ENCODE data around the gene B3GNT5. TPM values are rescaled to one million over a fixed set of nuclear protein-coding genes. Genes with fewer than 3 reads are reported as not detected.
"Not testable (repeated sequence)": the region's sequence is repeated elsewhere in the genome, so short reads cannot be mapped to it uniquely, and the experiment has no call there.

B3GNT5 gene
- total RNA-seq, 1 donor from 2014 or later = 50.9 TPM

DNA sequence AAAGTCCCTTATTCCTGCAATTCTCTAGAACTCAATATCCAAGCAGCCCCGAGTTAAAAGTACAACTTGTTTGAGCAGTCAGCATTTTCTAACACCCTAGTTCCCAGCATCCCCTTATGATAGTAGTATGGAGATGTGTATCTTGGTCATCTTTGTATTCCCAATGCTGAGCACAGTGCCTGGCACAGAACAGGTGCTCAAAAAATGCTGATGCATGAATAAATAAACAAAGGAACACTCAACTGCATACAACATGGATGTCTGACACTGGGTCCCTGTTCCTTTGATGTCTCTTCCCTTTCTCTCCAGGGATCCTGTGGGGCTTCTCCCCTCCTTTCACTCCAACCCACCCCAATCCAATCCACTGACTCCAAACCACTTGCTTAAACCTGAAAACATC lies 23.9 kb upstream of the B3GNT5 start:
- no peak for DNase-seq (ENCODE audit: extremely low read depth, low read depth, low spot score)

DNA sequence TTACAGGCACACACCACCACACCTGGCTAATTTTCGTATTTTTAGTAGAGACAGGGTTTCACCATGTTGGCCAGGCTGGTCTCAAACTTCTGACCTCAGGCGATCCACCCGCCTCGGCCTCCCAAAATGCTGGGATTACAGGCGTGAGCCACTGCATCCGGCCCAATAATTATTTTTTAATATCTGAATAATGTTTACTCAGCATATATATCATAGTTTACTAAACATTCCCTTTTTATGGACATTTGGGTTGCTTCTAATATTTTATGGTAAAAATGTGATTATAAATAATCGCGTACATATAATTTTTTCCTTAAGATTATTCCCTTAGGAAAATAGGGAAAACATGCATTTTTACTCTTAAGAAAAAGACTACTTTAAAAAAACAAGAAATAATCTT lies 22.8 kb upstream of the B3GNT5 start:
- DNase-seq (ENCODE audit: extremely low read depth, low read depth, low spot score) = not testable (repeated sequence)

DNA sequence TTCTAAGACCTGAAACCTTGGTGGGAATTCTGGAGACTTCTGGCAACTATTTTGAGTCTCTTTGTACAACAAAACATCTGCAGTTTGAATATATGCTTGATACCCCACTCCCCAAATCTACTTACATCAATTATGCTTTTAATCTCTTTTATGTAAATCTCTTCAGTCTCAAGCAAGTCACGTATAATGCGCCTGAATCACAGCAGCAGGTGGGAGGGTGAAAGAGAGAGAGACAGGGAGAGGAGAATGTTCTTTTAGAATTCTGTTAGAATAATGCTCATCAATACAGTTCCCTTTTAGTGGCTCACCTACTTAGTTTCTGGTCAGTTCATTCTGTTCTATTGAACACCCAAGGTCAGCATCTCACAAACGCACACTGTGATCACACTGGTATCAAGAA lies 22.2 kb upstream of the B3GNT5 start:
- no peak for DNase-seq (ENCODE audit: extremely low read depth, low read depth, low spot score)

DNA sequence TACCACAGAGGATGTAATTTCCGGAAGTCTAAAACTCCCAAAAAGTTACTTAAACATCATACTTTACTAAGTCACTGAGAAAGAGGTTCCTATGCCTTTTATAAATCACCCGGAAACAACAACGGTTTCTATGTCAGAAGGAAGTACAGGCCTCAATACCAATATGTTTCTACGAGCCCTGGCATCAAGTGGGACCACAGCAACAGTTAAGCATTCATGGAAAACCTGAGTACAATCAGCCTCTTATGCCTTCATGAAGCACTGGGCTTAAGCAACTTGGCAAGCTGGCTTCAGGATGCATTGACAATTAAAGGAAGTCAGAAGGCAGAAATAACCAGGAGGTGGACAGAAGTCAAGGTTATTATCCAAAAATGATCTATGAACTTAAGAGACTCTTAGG lies 19.1 kb upstream of the B3GNT5 start:
- DNase-seq (ENCODE audit: extremely low read depth, low read depth, low spot score) = no peak

DNA sequence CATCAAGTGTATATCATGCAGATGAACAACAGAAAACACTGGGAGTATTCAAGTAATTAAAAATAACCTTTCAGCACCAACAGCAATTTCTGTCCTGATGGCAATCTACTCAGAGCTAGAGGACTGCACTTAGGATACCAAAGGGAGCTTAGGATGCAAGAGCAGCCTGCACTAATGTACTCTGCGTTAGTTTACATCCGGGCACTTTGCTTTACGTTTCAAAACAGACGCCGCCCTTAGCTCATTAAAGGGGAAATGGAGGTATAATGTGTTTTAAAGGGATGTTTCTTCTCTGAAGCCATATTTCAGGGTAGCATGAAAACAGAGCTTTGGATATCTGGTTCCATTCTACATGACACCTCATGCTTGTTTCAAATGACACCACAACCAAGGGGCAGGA lies 14.0 kb upstream of the B3GNT5 start:
- DNase-seq (ENCODE audit: extremely low read depth, low read depth, low spot score) = no peak

DNA sequence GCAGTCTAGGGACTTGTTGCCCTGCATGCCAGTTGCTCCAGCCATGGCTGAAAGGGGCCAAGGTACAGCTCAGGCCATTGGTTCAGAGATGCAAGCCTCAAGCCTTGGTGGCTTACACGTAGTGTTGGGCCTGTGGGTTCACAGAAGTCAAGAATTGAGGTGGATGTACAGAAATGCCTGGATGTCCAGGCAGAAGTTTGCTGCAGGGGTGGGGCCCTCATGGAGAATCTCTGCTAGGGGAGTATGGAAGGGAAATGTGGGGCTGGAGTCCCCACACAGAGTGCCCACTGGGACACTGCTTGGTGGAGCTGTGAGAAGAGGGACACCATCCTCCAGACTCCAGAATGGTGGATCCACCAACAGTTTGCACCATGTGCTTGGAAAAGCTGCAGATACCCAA lies 10.6 kb upstream of the B3GNT5 start:
- DNase-seq (ENCODE audit: extremely low read depth, low read depth, low spot score) = no peak

DNA sequence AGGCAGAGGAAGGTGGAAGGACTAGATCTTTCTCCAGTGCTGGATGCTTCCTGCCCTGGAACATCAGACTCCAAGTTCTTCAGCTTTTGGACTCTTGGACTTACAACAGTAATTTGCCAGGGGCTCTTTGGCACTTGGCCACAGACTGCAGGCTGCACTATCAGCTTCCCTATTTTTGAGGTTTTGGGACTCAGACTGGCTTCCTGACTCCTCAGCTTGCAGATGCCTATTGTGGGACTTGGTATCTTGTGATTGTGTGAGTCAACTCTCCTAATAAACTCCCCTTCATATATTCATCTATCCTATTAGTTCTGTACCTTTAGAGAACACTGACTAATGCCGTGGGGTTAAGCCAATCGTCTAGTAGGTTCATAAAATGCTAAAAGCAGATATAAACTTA lies 8.8 kb upstream of the B3GNT5 start:
- no peak for DNase-seq (ENCODE audit: extremely low read depth, low read depth, low spot score)

DNA sequence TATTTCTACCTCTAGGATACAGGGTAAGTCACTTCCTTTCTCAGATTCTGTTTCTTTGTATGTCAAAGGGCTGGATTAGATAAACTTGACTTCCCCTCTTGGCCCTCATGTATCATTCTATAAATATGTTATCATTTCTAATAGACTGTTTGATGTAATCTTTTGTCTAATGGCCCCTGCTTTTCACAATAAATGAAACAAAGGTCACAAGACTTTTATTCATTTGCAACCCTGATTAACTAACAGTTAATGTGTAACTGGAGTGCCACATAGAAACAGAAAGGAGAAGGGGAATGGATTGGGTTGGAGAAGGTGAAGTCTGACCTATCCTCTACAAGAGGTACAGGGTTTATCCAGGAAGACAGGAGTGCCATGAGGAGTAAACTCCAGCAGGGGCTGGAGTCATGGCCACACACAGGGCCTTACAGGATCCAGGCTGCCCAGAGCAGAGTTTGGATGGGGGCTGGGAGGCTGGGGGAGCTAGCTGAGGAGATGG lies 8.0 kb upstream of the B3GNT5 start:
- no peak for DNase-seq (ENCODE audit: extremely low read depth, low read depth, low spot score)

DNA sequence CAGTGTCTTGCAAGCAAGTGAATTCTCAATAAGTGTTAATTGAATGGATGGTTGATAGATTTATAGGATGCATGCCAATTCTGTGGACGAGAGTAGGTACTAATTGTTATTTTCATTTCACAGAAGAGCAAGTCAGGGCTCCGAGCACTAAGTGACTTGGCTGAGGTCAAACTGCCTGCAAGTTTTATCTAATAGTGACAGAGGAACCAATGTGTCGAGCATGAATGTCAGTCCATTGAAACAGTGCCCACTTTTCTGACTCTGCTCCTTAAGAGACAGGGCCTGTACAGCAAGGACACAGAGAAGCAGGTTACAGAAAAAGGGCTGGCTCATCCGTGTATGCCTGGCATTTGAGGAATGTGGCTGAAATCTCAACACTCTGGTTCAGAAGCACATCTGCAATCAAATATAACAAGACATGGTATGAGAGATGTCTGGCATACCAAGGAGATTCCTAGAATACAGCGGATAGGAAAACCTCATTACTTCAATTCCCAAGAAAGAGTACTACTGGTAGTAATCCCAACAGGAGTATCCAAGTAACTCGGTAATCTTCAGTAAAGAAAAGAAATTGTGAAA lies 6.0 kb upstream of the B3GNT5 start:
- no peak for DNase-seq (ENCODE audit: extremely low read depth, low read depth, low spot score)

DNA sequence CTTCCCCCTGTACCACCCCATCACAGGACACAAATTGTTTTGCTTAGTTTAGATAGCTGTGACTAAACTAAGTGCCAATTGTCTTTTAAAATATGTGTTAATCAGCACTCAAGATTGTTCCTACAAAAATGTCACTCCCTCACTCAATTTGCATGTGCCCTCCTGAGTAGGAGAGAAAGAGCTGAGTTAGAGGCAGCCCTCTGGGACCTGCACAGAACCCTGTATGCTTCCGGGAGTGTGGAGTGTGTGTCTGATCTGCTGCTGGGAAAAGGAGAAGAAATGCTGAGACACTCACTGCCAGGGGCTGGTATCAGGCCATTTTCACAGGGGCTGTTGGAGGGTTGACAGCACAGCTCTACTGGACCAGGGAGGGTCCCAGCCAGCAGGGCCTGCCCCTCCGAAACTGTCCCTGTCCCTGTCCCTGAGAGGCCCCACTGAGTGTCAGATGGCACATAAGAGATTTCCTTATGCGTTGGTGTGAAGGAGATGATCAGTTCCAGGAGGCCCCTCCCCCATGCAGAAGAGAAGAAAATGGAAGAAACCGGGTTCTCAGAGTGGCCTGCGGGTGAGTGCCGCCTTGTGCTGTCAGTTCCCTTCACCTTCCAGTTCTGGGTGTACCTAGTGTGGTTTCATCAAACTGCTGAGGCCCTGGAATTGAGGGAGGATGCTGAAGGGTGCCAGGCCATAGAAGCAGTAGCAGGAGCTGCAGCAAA lies 3.9 kb upstream of the B3GNT5 start:
- DNase-seq (ENCODE audit: extremely low read depth, low read depth, low spot score) = no peak

DNA sequence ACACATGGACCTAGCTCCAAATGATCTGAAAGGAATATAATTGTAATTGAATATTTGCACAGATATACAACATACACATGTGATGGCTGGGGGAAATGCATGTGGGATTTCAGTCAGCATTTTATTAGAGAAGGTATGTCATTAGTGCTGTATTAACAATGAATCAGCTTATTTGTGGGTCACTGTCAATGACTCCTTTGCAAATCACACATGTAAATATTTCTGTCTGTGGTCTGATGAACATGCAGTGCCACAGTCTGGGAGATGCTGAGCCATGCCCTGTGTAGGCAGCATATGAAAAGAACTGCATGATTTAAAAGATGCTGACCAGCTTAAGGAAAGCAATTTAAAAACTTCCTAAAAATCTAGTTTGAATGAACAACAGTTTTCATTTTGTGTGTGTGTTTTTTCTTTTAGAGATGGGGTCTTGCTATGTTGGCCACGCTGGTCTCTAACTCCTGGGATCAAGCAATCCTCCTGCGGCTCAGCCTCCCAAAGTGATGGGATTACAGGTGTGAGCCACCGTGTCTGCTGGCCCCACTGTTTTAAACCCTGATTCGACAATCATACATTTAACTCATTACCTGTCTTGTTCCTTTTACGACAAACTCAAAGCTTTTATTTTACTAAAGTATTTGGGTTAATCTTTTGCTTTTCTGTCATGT lies 803 bp upstream of the B3GNT5 start:
- DNase-seq (ENCODE audit: extremely low read depth, low read depth, low spot score) = no peak

DNA sequence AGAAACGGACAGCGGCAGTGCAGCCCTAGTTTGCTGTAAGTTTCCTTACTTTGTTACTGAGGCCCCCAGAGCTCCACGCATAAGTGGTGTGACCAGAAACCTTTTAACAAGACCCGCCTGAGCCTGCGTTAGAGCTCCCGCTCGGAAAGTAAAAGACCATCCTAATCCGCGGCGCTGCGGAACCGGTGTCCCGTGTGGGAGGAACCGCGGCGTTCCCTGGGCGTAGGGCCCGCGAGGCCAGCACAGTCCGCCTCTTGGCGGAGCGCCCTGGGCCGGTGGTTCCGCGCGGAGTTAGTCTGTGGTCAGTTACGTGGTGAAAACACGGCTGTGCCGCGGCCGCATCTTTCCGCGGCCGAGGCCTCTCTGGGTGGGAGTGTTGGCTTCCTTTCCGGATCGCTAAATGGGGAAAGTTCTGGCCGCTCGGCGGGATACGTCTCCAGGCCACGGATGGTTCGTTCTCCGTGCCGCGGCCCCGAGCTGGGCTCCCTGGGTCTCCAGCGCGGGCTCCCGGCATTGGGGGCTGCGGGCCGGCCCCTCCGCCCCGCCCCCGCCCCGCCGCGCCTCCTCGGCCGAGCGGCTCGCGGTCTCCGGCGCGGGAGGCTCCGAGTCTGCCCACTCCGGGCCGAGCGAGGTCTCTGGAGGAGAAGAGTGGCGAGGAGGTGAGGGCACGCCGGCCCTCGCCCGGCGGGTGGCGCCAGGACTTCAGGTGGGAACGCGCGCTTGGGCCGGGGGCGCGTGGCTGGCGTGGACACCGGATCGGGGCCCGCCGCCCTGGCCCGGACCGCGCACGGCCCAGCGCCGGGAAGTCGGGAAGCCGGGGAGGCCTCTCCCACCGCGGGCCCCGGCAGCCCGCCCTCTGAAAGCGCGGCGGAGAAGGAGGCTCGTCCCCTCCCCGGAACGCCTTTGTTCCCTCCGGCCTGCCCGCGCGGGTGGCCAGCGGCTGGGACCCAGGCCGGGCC lies 754 bp downstream of the B3GNT5 start:
- DNase-seq (ENCODE audit: extremely low read depth, low read depth, low spot score) = no peak

DNA sequence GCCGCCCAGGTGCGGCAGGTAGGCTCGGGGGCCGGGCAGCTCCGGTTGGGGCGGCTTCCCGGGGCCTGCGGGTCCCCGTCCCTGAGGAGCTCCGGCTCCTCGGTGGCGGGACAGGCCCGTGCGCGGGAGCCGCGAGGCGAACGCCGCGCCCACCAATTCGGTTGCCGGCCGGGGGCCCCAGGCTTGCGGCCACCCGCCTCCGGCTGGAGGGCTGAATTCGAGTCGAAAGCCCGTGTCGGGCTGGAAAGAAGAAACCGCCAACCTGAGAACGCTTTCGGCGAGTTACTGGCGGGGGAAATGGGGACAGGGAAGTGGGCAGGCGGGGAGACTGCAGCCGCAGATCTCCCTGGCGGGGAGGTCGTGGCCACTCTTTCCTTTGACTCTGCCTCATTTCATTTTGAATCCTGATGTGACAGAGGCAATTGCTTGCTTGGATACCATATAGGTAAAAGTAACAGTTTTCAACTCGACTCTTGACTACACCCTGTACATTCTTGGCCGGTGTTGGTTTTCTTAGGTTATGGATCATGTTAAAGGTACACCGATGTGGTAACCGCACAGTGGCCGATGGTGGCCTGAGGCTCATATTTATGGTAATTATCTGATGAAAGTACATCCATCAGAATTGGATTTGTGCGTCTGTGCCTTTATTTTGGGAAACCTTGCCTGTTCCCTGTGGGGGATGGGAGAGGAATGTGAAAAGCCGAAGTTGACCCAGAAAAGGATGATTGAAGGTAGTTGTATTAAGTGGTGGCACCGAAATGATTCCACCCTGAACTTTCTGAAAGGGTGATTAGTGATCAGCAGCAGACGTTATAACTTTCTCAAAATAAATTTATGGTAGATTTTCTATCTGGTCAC lies 1.7 kb downstream of the B3GNT5 start:
- no peak for DNase-seq (ENCODE audit: extremely low read depth, low read depth, low spot score)

DNA sequence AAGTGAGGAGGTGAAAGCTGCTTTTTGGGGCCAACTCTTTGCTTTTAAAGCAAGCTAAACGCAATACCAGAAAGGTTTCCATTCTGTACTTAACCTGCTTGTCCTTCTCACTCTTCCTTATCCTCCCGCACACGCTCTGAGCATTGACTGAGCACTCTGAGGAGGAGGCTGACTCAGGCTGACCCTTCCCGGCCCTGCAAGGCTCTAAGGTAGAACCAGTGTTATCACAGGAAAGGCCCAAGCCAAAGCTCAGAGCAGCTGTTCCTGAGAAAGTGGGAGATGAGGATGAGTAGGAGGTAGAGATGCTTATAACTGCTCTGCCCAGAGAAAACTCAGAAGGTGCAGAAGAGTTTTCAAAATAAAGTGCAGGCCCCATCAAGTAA lies 2.3 kb downstream of the B3GNT5 start:
- no peak for DNase-seq (ENCODE audit: extremely low read depth, low read depth, low spot score)

DNA sequence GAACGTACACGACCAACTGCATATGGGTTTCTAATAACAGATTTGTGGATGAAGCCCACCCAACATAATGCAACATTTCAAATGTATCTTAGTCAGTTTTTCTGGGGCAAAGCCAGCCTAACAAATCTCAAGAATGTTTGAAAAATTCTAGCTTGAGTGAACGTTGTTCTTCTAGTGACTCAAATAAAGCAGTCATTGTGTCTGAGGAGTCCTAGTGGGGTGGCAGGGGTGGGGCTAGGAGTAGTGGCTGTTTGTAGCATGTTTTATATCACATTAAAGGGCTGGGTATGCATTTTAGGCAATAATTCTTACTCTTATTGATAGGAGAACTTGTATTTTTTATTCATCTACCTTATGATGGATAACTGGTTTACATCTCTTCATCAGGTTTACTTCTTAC lies 6.0 kb downstream of the B3GNT5 start:
- DNase-seq (ENCODE audit: extremely low read depth, low read depth, low spot score) = no peak

DNA sequence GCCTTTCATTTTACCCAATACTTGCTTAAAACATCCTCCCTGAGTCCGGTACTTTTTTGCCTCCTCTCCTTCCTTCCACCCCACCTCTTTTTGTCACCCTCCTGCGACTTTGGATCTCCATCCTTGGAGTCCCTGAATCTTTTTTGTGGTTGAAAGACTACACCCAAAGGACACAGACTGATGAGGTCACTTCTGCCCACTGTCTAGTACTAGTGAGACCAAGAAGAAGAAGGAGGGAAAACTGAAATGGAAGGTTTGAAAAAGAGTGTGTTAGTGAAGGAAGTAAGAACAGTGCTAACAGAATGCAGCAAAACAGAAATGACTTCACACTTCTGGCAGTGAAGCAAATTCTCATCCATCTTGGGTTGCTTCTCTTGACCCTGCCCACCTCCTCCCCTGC lies 6.6 kb downstream of the B3GNT5 start:
- DNase-seq (ENCODE audit: extremely low read depth, low read depth, low spot score) = no peak

DNA sequence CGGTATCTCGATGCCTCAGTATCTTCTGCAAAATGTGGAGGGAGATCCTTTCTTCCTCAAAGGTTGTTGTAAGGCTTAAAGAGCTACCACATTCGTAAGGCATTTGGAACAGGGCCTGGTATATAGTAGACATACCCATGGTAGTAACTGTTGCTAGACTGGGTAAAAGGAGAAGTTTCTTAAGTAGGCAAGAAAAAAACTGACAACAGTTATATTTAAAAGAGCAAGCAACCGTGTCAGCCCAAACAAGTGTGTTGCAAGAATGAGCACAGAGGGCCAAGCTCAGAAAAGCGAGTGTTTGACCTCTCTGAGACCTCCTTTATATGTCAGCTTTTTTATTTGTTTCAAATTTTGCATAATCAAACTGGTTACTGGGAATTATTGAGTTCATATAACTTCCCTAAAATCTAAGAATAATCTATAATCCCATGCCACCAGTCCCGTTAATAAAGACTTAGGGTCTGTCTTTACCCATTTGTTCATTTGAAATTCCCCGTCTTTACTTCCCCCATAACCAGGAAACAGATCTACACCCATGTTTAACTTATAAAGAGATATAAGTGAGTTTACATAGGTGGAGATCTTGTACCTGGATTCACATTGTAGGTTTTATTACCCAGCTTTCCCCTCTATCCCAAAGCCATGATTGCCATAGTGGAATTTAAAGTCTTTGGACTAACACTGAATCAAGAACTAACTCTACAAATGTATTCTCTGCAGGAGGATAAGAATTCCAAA lies 7.3 kb downstream of the B3GNT5 start:
- DNase-seq (ENCODE audit: extremely low read depth, low read depth, low spot score) = no peak

DNA sequence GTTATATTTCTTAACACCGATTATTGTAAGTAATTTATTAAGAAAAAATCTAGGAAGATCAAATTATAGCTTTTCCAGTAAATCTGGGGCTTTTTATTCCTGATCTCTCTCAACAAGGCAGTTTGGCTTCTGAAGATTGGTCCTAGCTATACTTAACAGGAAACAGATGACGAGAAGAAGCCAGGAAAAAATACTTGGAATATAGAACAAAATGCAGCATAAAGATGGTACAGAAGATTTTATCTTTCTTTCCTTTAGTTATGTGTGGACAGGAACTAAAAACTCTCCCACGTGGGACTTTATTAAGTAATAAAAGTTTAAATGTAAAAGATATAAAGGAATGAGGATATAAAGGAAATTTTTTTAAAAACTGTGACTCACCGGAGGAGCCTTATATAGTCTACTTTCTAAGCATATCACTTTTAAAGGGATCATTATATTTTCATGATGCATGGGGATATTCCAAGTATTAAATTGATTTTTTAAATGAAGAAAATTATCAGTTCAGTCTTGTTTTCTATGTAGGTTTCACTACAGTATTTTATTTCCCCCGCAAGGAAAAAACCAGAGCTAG lies 8.2 kb downstream of the B3GNT5 start:
- no peak for DNase-seq (ENCODE audit: extremely low read depth, low read depth, low spot score)

DNA sequence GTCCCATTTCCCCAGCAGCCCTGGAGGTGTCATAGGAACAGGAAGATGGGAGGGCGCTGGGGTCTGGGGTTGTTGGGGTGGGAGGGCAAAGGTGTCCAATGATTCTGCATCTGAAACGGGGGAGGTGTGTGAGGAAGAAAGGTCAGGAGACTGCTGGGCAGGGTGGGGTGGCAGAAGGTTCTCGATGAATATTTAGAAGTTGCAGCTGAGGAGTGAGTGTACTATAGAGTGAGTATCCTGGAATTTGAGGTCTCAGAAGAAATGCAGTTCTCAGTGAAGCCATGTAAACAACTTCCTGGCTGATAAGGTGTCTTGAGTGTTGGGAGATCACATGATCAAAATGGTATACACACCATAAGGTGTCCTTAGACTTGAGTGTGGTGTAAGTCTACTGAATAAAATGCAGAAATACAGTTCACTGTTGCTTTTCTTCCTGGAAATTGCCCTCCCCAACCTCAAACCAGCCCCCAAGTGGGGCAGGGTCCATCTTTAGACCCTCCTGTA lies 9.9 kb downstream of the B3GNT5 start:
- DNase-seq (ENCODE audit: extremely low read depth, low read depth, low spot score) = no peak
